K562 (cell line): ENCODE data around the gene HIVEP1. TPM values are rescaled to one million over a fixed set of nuclear protein-coding genes. Genes with fewer than 3 reads are reported as not detected.
A peak's percentile ranks its signal among the peaks of the same experiment; 100 is the strongest.

Experiments
- ADNP ChIP-seq: fragments of 200-800 bp; sonication (Bioruptor generic); IDR thresholded peaks from 2 replicates; pipeline ENCODE4 v1.6.1; 2016; ENCODE audit warnings: missing genetic modification characterization, missing compliant biosample characterization
- AFF1 ChIP-seq, 2 experiments: fragments of 450-650 bp; IDR thresholded peaks; 2 replicates each; pipeline ENCODE4 v1.6.1; 2018; ENCODE audit warnings: mild to moderate bottlenecking in 2 of 2, low read depth in 1 of 2; ENCODE audit not compliant: partially characterized antibody in 2 of 2
- ARID1B ChIP-seq: fragments of 450-650 bp; IDR thresholded peaks from 2 replicates; pipeline ENCODE4 v1.6.1; 2016; ENCODE audit warnings: antibody characterized with exemption, mild to moderate bottlenecking, inconsistent platforms
- ARNT ChIP-seq, 2 experiments: fragments of 450-650 bp; IDR thresholded peaks; 2 replicates each; pipeline ENCODE4 v1.6.1; 2016; ENCODE audit warnings: mild to moderate bottlenecking in 1 of 2
- CC2D1A ChIP-seq: fragments of 450-650 bp; IDR thresholded peaks from 2 replicates; pipeline ENCODE4 v1.6.1; 2017; ENCODE audit warnings: mild to moderate bottlenecking
- CREB3L1 ChIP-seq: fragments of 450-650 bp; IDR thresholded peaks from 2 replicates; pipeline ENCODE4 v1.6.1; 2014; ENCODE audit warnings: low read depth, mild to moderate bottlenecking, moderate library complexity, borderline replicate concordance
- FOXK2 ChIP-seq, 2 experiments: fragments of 450-650 bp; IDR thresholded peaks in 1 of 2; conservative IDR thresholded peaks in 1 of 2; 2 replicates each; pipeline ENCODE4 v1.6.1; 2016; ENCODE audit warnings: low read depth in 2 of 2, mild to moderate bottlenecking in 1 of 2
- GABPB2 ChIP-seq: fragments of 250-450 bp; sonication (Bioruptor Pico); conservative IDR thresholded peaks from 2 replicates; pipeline ENCODE4 v1.5.1; 2021; ENCODE audit warnings: mild to moderate bottlenecking
- GATA2 ChIP-seq: sonication (generic); formaldehyde crosslinking; IDR thresholded peaks from 2 replicates; pipeline ENCODE4 v1.4.0; 2020; ENCODE audit warnings: mild to moderate bottlenecking, missing genetic modification reagents
- HDAC1 ChIP-seq, 2 experiments: fragments of 450-650 bp; IDR thresholded peaks; 2 replicates each; pipeline ENCODE4 v1.6.1; 2016 to 2017; ENCODE audit warnings: inconsistent platforms in 1 of 2, mild to moderate bottlenecking in 1 of 2, moderate library complexity in 1 of 2
- HDAC2 ChIP-seq: fragments of 450-650 bp; IDR thresholded peaks from 2 replicates; pipeline ENCODE4 v1.6.1; 2016; ENCODE audit warnings: mild to moderate bottlenecking
- HES1 ChIP-seq: fragments of 450-650 bp; IDR thresholded peaks from 2 replicates; pipeline ENCODE4 v1.6.1; 2016; ENCODE audit warnings: low read depth, mild to moderate bottlenecking, moderate library complexity
- HMG20A ChIP-seq: fragments of 450-650 bp; formaldehyde crosslinking; conservative IDR thresholded peaks from 2 replicates; pipeline ENCODE4 v1.4.0; 2020; ENCODE audit warnings: mild to moderate bottlenecking, mixed read lengths
- MLLT1 ChIP-seq, 2 experiments: fragments of 450-650 bp; IDR thresholded peaks; 2 replicates each; pipeline ENCODE4 v1.6.1; 2016
- MYBL2 ChIP-seq, 2 experiments: fragments of 450-650 bp in 1 of 2; sonication (generic) in 1 of 2; formaldehyde crosslinking in 1 of 2; IDR thresholded peaks; 2 replicates each; pipeline versions ENCODE4 v1.6.1 to v1.8.1; 2017 to 2022; ENCODE audit warnings: borderline replicate concordance in 1 of 2, inconsistent platforms in 1 of 2, low read depth in 1 of 2, mild to moderate bottlenecking in 1 of 2, missing genetic modification reagents in 1 of 2, moderate library complexity in 1 of 2
- SPI1 ChIP-seq: IDR thresholded peaks from 2 replicates; pipeline ENCODE4 v1.6.1; 2011; ENCODE audit warnings: low read depth, low read length, control low read depth, borderline replicate concordance
- ZFP91 ChIP-seq: sonication (generic); formaldehyde crosslinking; IDR thresholded peaks from 2 replicates; pipeline ENCODE4 v1.8.0; 2022; ENCODE audit warnings: mild to moderate bottlenecking, missing genetic modification reagents
- ZNF24 ChIP-seq: fragments of 450-650 bp; IDR thresholded peaks from 2 replicates; pipeline ENCODE4 v1.6.1; 2016
- polyA plus RNA-seq, 8 experiments: library from polyadenylated mRNA; depleted of rRNA in 4 of 8; stranded (reverse) in 5 of 8; unstranded in 3 of 8; fragments of >200 nt; fragmentation: Nextera tagmentation in 2 of 8; fragmentation: Illumina TruSeq in 1 of 8; extraction: Ambion mirVana in 2 of 8; extraction: Trizol in 1 of 8; gene quantifications; 2 replicates each; pipeline versions ENCODE4 v1.2.1 to v1.2.3, GENCODE V29; 2011 to 2014; ENCODE audit warnings: inconsistent platforms in 1 of 8, missing spikeins in 1 of 8
- total RNA-seq, 7 experiments: library from RNA; depleted of rRNA in 6 of 7; stranded (reverse); fragments of >200 nt in 6 of 7; fragmentation: Illumina TruSeq in 2 of 7; extraction: Trizol in 2 of 7; gene quantifications; 2 replicates each; pipeline versions ENCODE4 v1.2.1 to v1.2.3, GENCODE V29; 2011 to 2021; ENCODE audit warnings: low replicate concordance in 1 of 7

The HIVEP1 gene
- total and polyA plus RNA-seq, 9 of the 15 experiments (the other 6 are each of a cell fraction or from before 2014, with no cell fraction given), result 6.0 to 33.3 (median 21.7) TPM

- TF ChIP-seq HDAC2 (peak; percentile 62), HMG20A (CRISPR knock-in tag) (no peak), SPI1 (peak; percentile 52; the same call in 1 of the 2 replicates), MLLT1 (IDR thresholded peaks at IDR 0.05) (peak in 1 of 2 experiments; percentile 57; a peak in 1 of 4 replicates), GATA2 (CRISPR knock-in tag) (peak; percentile 14; the same call in 1 of the 2 replicates), AFF1 (IDR thresholded peaks at IDR 0.05; ENCODE audit: low read depth in 1 of 2, partially characterized antibody in 2 of 2) (peak; percentile 16 to 24), CREB3L1 (peak; percentile 19; the same call in 1 of the 2 replicates), ADNP (tag) (peak; percentile 60), GABPB2 (CRISPR knock-in tag) (no peak), CC2D1A (peak; percentile 25; the same call in 1 of the 2 replicates), ARNT (IDR thresholded peaks at IDR 0.05) (peak in 1 of 2 experiments; percentile 53; a peak in 1 of 4 replicates), HDAC1 (IDR thresholded peaks at IDR 0.05) (peak in 1 of 2 experiments; percentile 64; a peak in 2 of 4 replicates), MYBL2 (IDR thresholded peaks at IDR 0.05; ENCODE audit: low read depth) (no peak; the same call in 1 of the 2 replicates), MYBL2 (CRISPR knock-in tag; IDR thresholded peaks at IDR 0.05; ENCODE audit: borderline replicate concordance) (no peak), ZNF24 (0 out of 2 replicates have a peak, but pooled peaks have one; percentile 19), ARID1B (peak; percentile 92), ZFP91 (CRISPR knock-in tag) (no peak), HES1 (no peak), FOXK2 (conservative IDR thresholded peaks at IDR 0.05 in 1 of 2, IDR thresholded peaks at IDR 0.05 in 1 of 2; ENCODE audit: low read depth in 2 of 2) (0 out of 4 replicates have a peak, but pooled peaks of 1 of the 2 experiments have one; percentile 38)
Measured at GRCh38 chr6:11968241-11968806, 43.8 kb upstream of the HIVEP1 start (continued).
